BE2C (cell line): Measurements from ENCODE around the gene CCDC28B.

ENCODE experiments used
- DNase-seq: peaks from one replicate; pipeline ENCODE4 v3.0.0-alpha.2; 2020
- H3K27me3 ChIP-seq: fragments of 250-450 bp; sonication (Bioruptor Pico); 2 replicates; pipeline ENCODE4 v1.5.1; 2020; ENCODE audit warnings: mild to moderate bottlenecking
- H3K36me3 ChIP-seq: fragments of 250-450 bp; sonication (Bioruptor Pico); 2 replicates; pipeline ENCODE4 v1.5.1; 2020; ENCODE audit warnings: mild to moderate bottlenecking
- H3K4me1 ChIP-seq: fragments of 250-450 bp; sonication (Bioruptor Pico); 2 replicates; pipeline ENCODE4 v1.5.1; 2020
- H3K4me3 ChIP-seq: 2 replicates; pipeline ENCODE4 v1.5.1; 2011; ENCODE audit warnings: low read depth, low read length
- H3K9me3 ChIP-seq: fragments of 250-450 bp; sonication (Bioruptor Pico); 2 replicates; pipeline ENCODE4 v1.5.1; 2020
- TF ChIP-seq, protein P1 (sequence below): IDR thresholded peaks from 2 replicates; pipeline ENCODE4 v1.5.1; 2012; ENCODE audit warnings: mild to moderate bottlenecking, low read depth, low read length

Gene CCDC28B

DNA sequence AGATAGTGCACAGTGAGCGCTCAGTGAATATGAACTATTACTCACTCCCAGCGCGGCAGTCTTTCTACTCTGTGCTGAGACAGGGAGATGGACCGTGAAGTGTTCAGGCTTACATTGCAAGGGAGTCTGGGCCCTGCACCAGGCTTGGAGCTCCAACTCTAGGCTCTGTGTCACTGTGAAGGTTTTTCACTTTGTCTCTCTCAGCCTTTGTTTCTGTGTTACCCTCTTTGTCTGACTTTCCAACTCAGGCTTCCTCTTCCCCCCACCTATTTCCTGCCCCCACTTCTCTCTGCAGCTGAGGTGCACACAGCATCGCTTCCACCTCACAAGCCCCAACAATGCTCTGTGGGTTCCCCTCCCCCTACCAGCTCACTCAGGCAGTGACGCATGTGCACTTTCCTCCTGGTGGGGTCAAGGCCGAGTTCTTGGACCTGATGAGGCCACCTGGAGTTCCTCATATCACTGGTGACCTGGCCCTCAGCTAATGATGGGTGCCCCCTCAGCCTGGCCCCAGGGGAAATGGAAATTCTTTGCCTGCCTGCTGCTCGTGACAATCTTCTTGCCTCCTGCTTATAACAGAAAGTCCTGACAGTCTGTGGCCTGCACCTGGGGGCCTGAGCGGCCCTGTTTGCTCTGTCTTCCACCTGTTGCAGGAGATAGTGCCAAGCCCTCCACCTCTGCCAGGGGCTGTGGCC lies 49.6 kb downstream of the CCDC28B start:
- no peak overlapping the region for H3K4me3 ChIP-seq
- H3K27me3 ChIP-seq, result no peaks in the 10 kb centered on the region
- no peaks in the 10 kb centered on the region for H3K36me3 ChIP-seq
- no peaks in the 10 kb centered on the region for H3K9me3 ChIP-seq
- no peaks in the 10 kb centered on the region for H3K4me1 ChIP-seq
- no peak for DNase-seq
- TF ChIP-seq, protein P1, sequence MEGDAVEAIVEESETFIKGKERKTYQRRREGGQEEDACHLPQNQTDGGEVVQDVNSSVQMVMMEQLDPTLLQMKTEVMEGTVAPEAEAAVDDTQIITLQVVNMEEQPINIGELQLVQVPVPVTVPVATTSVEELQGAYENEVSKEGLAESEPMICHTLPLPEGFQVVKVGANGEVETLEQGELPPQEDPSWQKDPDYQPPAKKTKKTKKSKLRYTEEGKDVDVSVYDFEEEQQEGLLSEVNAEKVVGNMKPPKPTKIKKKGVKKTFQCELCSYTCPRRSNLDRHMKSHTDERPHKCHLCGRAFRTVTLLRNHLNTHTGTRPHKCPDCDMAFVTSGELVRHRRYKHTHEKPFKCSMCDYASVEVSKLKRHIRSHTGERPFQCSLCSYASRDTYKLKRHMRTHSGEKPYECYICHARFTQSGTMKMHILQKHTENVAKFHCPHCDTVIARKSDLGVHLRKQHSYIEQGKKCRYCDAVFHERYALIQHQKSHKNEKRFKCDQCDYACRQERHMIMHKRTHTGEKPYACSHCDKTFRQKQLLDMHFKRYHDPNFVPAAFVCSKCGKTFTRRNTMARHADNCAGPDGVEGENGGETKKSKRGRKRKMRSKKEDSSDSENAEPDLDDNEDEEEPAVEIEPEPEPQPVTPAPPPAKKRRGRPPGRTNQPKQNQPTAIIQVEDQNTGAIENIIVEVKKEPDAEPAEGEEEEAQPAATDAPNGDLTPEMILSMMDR, result no peak

GRCh38 chr1:32250893-32251716 lies 50.7 kb downstream of the CCDC28B start, which contains the start of gene LCK:
TSS of gene LCK (plus strand) at chr1:32251265. CDS start at chr1:32274330, 23,065 bp downstream.
- no peaks in the 10 kb centered on the region for H3K9me3 ChIP-seq
- no peak within 1 kb of the TSS for H3K4me3 ChIP-seq
- no peaks in the 10 kb centered on the region for H3K27me3 ChIP-seq
- TF ChIP-seq, protein P1, result no peak
- no peak for DNase-seq
- no peaks in the 10 kb centered on the region for H3K36me3 ChIP-seq
- no peaks in the 10 kb centered on the region for H3K4me1 ChIP-seq
